NB4 (cell line): ENCODE results near the gene MAGI2.

Experiments used
- CTCF ChIP-seq: IDR thresholded peaks from one replicate; pipeline ENCODE4 v1.5.1; 2012; ENCODE audit warnings: low read depth, low read length
- TF ChIP-seq, protein P1 (sequence below): IDR thresholded peaks from 2 replicates; pipeline ENCODE4 v1.6.1; 2011; ENCODE audit warnings: low read depth, low read length

DNA sequence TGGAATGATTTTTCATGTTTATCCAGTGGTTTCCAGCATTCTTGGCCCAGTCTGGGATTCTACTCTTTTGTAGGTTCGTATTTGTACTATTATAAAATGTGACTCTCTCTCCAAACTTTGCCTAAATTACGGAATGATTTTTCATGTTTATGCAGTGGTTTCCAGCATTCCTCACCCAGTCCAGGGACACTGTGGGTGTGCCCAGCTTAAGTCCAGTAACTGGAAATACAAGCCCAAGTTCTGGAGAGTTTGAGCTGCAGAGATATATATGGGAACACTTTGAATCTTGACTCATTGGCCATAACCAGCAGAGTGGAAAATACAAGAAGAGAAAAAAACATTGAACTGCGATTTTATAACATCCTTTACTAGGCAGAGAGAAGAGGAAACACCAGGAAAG is 5.9 kb upstream of the MAGI2 start:
- TF ChIP-seq, protein P1, sequence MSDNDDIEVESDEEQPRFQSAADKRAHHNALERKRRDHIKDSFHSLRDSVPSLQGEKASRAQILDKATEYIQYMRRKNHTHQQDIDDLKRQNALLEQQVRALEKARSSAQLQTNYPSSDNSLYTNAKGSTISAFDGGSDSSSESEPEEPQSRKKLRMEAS, result no peak
- TF ChIP-seq CTCF, result no peak
